Measurements from ENCODE around the gene TRIM59.
"Not testable (repeated sequence)": the region's sequence is repeated elsewhere in the genome, so short reads cannot be mapped to it uniquely, and the experiment has no call there.

TRIM59 gene

GRCh38 chr3:160454995-160455394 lies 5.4 kb upstream of the TRIM59 start:
- no peak for DNase-seq

GRCh38 chr3:160452251-160452650 lies 2.7 kb upstream of the TRIM59 start:
- DNase-seq, result not testable (repeated sequence)

GRCh38 chr3:160451602-160452001 lies 2.0 kb upstream of the TRIM59 start:
- no peak for DNase-seq

GRCh38 chr3:160450846-160451245 lies 1.3 kb upstream of the TRIM59 start:
- no peak for DNase-seq

- peak; percentile 36 for DNase-seq
Measured at GRCh38 chr3:160448845-160449635, 546 bp downstream of the TRIM59 start.

- DNase-seq, result peak; percentile 25
Measured at GRCh38 chr3:160447544-160447943, 2.0 kb downstream of the TRIM59 start.

- DNase-seq, result no peak
Measured at GRCh38 chr3:160446522-160447056, 3.0 kb downstream of the TRIM59 start.

- DNase-seq, result no peak
Measured at GRCh38 chr3:160445854-160446253, 3.7 kb downstream of the TRIM59 start.

- no peak for DNase-seq
Measured at GRCh38 chr3:160444411-160444810, 5.2 kb downstream of the TRIM59 start.

GRCh38 chr3:160440687-160441086 lies 8.9 kb downstream of the TRIM59 start:
- DNase-seq, result no peak

- no peak for DNase-seq
Measured at GRCh38 chr3:160437083-160437455, 12.5 kb downstream of the TRIM59 start.

- DNase-seq, result no peak
Measured at GRCh38 chr3:160435747-160436146, 13.8 kb downstream of the TRIM59 start.

- DNase-seq, result no peak
Measured at GRCh38 chr3:160435095-160435494, 14.5 kb downstream of the TRIM59 start.

GRCh38 chr3:160434071-160434470 lies 15.5 kb downstream of the TRIM59 start:
- DNase-seq, result no peak

- no peak for DNase-seq
Measured at GRCh38 chr3:160427832-160428424, 21.7 kb downstream of the TRIM59 start.

GRCh38 chr3:160417311-160417710 lies 32.3 kb downstream of the TRIM59 start:
- no peak for DNase-seq

GRCh38 chr3:160413613-160414248 lies 35.9 kb downstream of the TRIM59 start:
- DNase-seq, result peak; percentile 70

- no peak for DNase-seq
Measured at GRCh38 chr3:160412477-160412876, 37.1 kb downstream of the TRIM59 start.

- no peak for DNase-seq
Measured at GRCh38 chr3:160409812-160410610, 39.6 kb downstream of the TRIM59 start.

- peak; percentile 67 for DNase-seq
Measured at GRCh38 chr3:160403796-160404470, 45.7 kb downstream of the TRIM59 start.

- no peak for DNase-seq
Measured at GRCh38 chr3:160403028-160403545, 46.5 kb downstream of the TRIM59 start.
